AG08395 (cell line): ENCODE results near the gene SPIB.
"Not testable (repeated sequence)": the region's sequence is repeated elsewhere in the genome, so short reads cannot be mapped to it uniquely, and the experiment has no call there.

Experiments used
- DNase-seq: peaks from one replicate; pipeline ENCODE4 v3.0.0; 2012; ENCODE audit warnings: mixed read lengths, low spot score

SPIB gene

GRCh38 chr19:50439130-50439529 lies 20.4 kb downstream of the SPIB start:
- not testable (repeated sequence) for DNase-seq

DNA sequence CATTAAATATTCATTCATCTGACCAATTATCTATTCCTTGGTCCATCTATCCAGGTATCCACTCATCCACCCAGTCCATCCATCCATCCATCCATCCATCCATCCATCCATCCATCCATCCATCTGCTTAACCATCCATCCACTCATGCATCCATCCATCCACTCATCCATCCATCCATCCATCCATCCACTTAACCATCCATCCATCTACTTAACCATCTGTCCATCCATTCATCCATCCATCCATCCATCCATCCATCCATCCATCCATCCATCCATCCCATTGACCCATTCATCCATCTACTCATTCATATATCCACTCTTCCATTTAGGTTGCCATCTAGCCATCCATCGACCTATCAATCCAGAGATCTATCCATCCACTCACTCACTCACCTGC lies 25.3 kb downstream of the SPIB start:
- DNase-seq = no peak

- DNase-seq = no peak
Measured at GRCh38 chr19:50447053-50447452, 28.3 kb downstream of the SPIB start.

DNA sequence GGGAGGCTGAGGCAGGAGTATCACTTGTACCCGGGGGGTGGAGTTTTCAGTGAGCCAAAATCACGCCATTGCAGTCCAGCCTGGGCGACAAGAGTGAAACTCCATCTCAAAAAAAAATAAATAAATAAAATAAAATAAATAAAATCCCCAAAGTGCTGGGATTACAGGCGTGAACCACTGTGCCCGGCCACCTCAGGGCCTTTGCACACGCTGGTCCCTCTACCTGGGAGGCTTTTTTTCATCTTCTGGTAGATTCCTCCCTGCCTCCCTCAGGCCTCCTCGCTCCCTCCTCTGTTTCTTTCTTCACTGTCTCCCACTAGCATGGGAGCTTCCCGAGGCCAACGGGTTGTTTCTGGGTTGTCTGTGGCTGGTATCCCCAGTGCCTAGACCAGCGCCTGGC lies 29.0 kb downstream of the SPIB start:
- no peak for DNase-seq

DNA sequence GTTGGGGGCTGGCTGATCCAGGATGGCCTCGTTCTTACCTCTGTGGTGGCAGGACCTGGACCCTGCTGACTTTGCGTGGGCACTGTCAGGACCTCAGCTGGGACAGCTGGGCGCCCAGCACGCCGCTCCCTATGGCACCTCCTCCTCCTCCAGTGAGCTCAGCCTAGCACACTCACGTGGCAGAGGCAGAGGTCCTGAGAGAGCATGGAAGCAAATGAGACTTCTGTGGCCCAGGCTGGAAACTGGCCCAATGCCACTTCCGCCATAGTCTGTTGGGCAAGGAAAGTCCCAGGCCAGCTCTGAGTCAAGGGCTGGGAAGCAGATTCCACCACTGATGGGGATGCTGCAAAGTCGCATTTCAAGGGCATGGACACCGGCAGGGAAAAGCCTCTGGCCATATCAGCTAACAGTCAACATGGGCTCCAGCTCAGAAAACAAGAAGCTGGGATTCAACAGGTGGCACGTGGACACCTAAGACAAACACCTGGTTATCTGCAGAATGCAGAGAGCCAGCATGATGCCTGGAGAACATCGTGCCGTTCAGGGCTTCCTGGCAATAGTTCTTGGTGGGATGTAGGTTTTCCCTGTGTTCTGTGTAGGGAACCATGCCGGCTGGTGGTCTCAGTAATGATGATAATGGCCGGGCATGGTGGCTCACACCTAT lies 30.6 kb downstream of the SPIB start:
- DNase-seq = no peak

DNA sequence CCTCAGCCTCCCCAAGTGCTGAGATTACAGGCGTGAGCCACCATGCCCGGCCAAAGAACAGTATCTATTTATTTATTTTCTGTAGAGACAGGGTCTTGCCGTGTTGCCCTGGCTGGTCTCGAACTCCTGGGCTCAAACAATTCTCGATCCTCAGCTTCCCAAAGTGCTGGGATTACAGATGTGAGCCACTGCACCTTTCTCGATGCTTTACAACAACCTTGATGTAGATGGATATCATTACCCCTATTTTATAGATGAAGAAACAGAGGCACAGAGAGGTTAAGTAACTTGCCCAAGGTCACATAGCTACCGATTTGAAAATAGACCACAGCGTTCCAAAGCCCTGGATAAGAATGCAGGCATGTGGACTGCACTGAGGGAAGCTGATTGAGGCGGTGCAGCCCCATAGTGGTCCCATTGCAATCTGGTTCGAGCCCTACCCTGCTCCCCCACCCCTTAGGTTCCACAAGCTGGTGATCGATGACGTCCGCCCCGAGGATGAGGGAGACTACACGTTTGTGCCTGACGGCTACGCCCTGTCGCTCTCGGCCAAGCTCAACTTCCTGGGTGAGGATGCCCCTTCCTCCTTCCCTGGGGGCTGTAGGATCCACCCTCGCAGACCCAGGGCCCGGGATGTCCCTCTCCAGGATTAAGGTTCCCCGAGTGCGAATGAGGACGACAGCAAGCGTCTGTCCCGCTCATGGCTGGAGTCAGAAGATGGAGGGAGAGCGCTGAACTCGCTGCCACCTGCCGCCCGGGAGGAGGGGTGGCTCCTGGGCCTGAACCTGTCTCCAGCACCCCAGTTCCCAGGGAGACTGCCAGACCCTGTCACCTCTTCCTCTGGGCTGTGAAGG lies 31.9 kb downstream of the SPIB start:
- no peak for DNase-seq

- no peak for DNase-seq
Measured at GRCh38 chr19:50451223-50451534, 32.4 kb downstream of the SPIB start.

GRCh38 chr19:50453243-50453642 lies 34.5 kb downstream of the SPIB start:
- DNase-seq = no peak

DNA sequence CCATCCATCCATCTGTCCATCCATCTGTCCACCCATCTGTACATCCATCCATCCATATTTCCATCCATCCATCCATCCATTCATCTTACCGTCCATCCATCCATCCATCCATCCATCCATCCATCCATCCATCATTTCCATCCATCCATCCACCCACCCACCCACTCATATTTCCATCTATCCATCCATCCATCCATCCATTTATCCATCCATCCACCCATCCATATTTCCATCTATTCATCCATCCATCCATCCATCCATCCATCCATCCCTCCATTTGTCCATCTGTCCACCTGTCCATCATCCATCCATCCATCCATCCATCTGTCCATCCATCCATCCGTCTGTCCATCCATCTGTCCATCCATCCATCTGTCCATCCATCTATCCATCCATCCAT lies 37.3 kb downstream of the SPIB start:
- no peak for DNase-seq

DNA sequence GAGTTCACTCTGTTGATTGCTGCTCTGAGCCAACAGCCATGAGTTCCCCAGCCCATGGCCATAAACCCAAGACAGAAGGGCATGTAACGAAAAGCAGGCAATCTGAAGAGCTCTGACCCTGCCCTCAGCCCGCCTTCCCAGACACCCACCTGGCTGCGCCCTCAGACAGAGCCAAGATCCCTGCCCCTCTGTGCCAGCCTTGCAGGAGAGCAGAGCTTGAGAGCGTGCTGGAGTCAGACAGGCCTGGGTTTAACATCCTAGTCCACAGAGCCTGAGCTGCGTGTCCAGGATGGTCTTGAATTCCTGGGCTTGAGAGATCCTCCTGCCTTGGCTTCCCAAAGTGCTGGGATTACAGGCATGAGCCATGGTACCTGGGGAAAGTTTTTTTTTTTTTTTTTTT lies 38.6 kb downstream of the SPIB start:
- DNase-seq = no peak

GRCh38 chr19:50458396-50459066 lies 39.8 kb downstream of the SPIB start:
- peak; percentile 24 for DNase-seq

DNA sequence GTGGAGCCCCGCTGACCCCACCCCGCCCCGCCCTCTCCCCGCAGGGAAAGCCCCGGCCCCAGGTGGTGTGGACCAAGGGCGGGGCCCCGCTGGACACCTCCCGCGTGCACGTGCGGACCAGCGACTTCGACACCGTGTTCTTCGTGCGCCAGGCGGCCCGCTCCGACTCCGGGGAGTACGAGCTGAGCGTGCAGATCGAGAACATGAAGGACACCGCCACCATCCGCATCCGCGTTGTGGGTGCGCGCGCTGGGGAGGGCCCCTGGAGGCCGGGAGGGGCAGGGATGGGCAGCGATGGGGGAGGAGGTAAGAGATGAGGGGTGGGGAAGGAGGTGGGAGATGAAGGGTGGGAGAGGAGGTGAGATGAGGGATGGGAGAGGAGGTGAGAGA lies 40.3 kb downstream of the SPIB start:
- no peak for DNase-seq

- no peak for DNase-seq
Measured at GRCh38 chr19:50459638-50460037, 40.9 kb downstream of the SPIB start.

DNA sequence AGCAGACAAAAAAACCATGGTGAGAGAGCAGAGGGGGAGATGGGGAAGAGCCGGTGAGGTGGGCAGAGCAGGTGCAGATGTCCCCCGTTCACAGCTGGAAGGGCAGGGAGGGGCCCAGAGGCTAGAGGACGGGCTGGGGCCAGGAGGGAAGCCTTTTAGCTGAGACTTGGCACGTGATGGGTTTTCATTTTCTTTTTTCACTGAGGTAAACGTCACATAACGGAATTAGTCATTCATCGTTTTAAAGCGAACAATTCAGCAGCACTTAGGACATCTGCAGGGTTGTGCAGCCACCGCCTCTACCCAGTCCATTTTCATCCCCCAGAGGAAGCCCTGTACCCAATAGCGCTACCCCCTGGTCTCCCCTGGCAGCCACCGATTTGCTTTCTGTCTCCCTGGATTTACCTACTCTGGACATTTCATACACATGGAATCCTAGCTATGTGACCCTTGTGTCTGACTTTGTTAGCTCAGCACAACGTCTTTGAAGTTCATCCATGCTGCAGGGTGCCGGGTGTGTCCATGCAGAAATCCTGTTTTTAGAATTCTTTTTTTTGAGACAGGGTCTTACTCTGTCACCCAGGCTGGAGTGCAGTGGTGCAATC lies 41.5 kb downstream of the SPIB start:
- peak; percentile 32 for DNase-seq

DNA sequence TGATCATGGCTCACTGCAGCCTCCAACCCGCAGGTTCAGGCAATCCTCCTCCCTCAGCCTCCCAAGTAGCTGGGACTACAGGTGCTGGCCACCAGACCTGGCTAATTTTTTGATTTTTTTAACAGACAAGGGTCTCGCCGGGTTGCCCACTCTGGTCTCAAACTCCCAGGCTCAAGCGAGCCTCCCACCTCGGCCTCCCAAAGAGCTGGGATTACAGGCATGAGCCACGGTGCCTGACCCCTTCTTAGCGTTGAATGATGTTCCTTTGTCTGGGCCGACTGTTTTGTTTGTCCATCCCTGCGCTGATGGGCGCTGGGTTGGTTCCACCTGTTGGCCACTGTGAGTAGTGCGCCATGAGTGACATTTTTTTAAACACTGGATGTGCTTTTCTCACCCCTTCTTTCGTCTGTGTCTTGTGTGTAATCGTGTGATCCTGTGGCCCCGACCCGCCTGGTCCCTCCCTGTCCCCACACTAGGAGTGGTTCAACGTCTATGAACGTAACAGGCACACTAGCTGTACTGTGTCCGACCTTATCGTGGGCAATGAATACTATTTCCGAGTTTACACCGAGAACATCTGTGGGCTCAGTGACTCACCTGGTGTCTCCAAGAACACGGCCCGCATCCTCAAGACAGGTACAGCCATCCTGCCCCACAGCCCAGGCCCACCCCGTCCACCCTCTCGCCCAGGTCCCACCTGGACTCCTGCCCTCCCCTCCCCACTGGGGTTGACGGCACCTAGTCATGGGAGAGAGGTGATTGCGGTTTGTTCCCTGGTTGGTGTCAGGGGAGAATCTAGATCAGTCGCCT lies 42.5 kb downstream of the SPIB start:
- peak; percentile 90 for DNase-seq

DNA sequence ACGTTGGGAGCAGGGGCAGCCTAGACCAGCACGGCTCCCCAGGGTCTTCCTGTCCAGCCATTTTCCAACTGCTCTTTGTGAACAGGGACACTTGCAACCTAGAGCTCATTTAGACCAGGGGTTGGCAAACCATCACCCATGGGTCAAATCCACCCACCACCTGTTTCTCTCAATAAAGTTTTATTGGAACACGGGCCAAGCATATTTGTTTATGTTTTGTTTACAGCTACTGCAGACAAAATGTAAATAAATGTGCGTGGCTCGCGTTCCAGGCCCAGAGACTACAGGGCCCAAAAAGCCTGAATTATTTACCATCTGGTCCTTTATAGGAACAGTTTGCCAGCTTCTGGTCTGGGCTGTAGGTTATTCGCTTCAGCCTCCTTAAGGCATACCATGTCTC lies 44.2 kb downstream of the SPIB start:
- DNase-seq = no peak

DNA sequence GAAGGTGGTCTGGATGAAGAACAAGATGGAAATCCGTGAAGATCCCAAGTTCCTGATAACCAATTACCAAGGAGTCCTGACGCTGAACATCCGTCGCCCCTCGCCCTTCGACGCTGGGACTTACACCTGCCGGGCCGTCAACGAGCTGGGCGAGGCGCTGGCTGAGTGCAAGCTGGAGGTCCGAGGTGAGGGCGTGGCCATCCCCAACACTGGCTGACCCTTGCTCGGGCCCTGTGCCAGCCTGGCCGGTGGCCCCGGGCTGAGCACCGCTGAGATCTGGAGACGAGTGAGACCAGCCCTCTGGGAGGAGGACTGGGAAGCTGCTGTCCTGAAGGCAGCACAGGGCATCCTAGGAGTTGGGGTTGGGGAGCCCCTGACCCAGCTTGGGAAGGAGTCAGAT lies 45.6 kb downstream of the SPIB start:
- DNase-seq = no peak

DNA sequence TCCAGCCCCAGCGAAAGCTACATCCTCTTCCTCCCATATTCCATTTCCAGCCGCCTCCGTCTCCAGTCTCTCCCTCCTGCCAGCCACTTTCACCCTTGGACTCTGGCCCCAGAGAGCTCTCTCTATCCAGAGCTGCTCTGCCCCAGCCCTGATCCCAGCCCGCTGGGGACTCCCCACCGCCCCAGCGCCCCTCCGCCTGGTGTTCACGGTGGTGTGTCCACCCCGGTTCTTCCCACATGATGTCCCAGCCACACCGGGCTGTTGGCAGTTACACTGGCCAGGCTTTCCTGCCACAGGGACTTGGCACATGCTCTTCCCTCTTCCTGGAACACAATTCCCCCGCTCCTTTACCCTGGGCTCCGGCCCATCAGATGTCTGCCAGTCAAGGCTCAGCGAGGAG lies 46.3 kb downstream of the SPIB start:
- no peak for DNase-seq

DNA sequence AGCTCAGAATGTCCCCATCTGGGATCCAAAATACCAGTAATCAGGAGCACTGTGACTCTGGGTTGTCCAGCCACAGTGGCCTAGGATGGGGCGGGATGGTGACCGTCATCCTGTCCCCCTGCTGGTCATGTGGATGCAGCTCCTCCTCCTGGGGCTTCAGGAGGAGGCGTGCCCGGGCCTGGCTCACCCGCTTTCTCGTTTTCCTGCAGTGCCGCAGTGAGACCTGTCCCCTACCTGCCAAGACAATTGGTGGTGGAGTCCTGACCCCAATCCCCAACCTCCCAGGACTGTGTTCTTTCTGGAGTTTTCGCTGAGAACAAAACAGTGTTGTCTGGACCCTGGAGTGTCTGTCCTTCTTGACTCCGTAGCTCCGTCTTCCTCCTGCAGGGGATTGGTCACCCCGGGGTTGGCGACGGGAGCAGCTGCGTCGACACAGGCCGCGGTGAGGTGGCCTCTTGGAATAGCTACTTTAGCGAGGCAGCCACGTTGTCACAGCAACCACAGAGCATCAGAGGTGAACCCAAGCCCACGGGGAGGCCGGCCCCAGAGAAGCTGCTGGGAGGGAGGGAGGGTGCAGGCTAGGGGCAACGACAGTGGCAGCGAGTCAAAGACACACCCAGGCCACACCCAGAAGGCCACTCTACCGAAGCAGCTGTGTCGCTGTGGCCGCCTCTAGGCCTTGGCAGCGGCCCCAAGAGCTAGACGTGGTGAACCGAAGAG lies 47.4 kb downstream of the SPIB start:
- peak; percentile 40 for DNase-seq

DNA sequence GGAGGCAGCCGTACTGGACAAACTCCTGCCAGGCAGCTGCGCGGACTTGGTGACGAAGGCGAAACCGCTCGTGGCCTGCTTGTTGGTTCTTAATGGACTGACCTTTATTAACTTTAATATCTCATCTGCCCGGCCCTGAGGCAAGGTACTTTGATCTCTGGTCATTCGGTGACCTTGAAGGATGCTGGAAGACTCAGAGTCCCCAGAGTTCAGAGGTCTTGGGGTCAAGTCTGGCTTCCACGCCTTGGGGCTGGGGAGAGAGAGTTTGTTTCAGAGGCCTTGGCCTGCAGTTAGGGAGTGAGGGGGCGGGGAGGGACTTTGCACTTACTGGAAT lies 47.9 kb downstream of the SPIB start:
- no peak for DNase-seq

DNA sequence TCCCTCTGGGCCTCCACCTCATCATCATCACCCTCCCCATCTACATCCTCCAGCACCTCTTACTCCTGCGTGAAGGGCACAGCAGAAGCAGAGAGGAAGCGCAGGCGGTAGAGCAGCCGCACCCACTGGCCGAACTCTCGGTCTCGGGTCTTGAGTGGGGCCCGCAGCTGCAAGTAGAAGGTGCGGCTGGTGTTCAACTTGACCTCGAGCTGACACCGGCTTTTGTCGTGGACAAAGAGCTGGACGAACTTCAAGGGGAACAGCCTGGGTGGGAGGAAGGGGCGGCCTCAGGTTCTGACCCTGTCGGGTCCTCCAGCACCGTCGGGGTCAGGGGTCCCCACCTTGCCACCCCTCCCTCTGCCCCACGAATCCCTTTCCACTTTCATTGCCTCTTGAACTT lies 48.8 kb downstream of the SPIB start:
- DNase-seq = no peak

GRCh38 chr19:50468818-50469217 lies 50.1 kb downstream of the SPIB start:
- DNase-seq = no peak
